ENCODE results near the gene WDR70.
A peak's percentile ranks its signal among the peaks of the same experiment; 100 is the strongest.

DNA sequence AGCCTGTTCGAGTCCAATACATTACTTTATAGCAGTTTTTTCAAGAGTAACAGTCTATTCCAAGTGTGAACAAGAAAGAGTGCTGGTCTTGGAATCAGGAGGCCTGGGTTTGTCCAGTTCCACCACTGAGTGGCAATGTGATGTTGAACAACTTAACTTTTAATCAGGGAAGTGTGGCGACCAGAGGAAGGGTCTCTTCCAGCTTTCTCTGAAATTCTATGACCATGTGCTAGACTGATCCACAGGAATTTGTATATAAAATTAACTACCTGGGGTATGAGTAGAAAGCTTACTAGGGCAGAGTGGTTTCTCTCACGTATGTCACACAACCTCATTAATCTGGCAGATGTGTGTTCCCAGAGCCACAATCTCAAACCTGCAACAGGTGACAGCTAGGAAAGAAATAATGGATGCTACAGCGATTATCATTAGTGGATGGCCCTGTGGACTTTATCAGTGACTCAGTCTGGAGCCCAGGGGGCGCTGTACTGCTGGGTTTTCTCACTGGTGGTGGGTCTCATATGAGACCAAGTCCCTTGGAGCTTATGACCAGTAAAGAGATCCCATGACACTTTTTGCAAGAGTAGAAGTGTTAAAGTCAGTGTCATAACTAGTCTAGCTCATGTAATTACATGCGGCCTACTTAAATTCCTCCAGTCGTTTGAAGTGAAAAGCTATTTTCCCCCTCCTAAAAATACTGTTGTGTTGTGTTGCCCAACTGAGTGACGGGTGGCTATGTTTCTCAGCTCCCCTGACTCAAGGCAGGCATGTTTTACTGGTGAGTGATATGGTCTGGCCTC is 344.2 kb downstream of the WDR70 start:
- TF ChIP-seq SIRT6 (IDR thresholded peaks at IDR 0.05; ENCODE audit: low read length), result no peak
- TF ChIP-seq SAP30 (IDR thresholded peaks at IDR 0.05; ENCODE audit: insufficient read depth, insufficient replicate concordance, low read length), result no peak
- TF ChIP-seq, protein P1, sequence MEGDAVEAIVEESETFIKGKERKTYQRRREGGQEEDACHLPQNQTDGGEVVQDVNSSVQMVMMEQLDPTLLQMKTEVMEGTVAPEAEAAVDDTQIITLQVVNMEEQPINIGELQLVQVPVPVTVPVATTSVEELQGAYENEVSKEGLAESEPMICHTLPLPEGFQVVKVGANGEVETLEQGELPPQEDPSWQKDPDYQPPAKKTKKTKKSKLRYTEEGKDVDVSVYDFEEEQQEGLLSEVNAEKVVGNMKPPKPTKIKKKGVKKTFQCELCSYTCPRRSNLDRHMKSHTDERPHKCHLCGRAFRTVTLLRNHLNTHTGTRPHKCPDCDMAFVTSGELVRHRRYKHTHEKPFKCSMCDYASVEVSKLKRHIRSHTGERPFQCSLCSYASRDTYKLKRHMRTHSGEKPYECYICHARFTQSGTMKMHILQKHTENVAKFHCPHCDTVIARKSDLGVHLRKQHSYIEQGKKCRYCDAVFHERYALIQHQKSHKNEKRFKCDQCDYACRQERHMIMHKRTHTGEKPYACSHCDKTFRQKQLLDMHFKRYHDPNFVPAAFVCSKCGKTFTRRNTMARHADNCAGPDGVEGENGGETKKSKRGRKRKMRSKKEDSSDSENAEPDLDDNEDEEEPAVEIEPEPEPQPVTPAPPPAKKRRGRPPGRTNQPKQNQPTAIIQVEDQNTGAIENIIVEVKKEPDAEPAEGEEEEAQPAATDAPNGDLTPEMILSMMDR (IDR thresholded peaks at IDR 0.05; ENCODE audit: control extremely low read depth in 1 of 3, insufficient read depth in 1 of 3, low read depth in 1 of 3, low read length in 3 of 3), result peak; percentile 67 to 84 (median 73)
- no peak for TF ChIP-seq POLR2AphosphoS5 (IDR thresholded peaks at IDR 0.05; ENCODE audit: low read depth, low read length)
- TF ChIP-seq CBX5 (IDR thresholded peaks at IDR 0.05; ENCODE audit: low read depth, low read length), result no peak
- TF ChIP-seq POLR2A (IDR thresholded peaks at IDR 0.05; ENCODE audit: control extremely low read depth in 1 of 2, low read depth in 2 of 2, low read length in 2 of 2), result no peak
- TF ChIP-seq HDAC6 (IDR thresholded peaks at IDR 0.05; ENCODE audit: low read depth, low read length), result no peak
- TF ChIP-seq FOSL1 (IDR thresholded peaks at IDR 0.05; ENCODE audit: insufficient read depth, low read depth, low read length), result no peak
- TF ChIP-seq SP1 (IDR thresholded peaks at IDR 0.05; ENCODE audit: low read depth, low read length), result no peak
- TF ChIP-seq JUN (IDR thresholded peaks at IDR 0.05; ENCODE audit: low read depth, low read length), result no peak
- TF ChIP-seq, protein P2, sequence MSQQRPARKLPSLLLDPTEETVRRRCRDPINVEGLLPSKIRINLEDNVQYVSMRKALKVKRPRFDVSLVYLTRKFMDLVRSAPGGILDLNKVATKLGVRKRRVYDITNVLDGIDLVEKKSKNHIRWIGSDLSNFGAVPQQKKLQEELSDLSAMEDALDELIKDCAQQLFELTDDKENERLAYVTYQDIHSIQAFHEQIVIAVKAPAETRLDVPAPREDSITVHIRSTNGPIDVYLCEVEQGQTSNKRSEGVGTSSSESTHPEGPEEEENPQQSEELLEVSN (IDR thresholded peaks at IDR 0.05), result no peak
